ENCODE measurements around the gene ARHGAP33.
"Not testable (repeated sequence)": the region's sequence is repeated elsewhere in the genome, so short reads cannot be mapped to it uniquely, and the experiment has no call there.

Gene ARHGAP33

GRCh38 chr19:35780717-35781116 lies 5.4 kb downstream of the ARHGAP33 start:
- no peak for DNase-seq

- DNase-seq, result no peak
Measured at GRCh38 chr19:35781650-35782049, 6.3 kb downstream of the ARHGAP33 start.

GRCh38 chr19:35782589-35782988 lies 7.2 kb downstream of the ARHGAP33 start:
- no peak for DNase-seq

GRCh38 chr19:35783469-35784434 lies 8.4 kb downstream of the ARHGAP33 start:
- DNase-seq, result no peak

- no peak for DNase-seq
Measured at GRCh38 chr19:35784503-35785338, 9.4 kb downstream of the ARHGAP33 start.

- no peak for DNase-seq
Measured at GRCh38 chr19:35785339-35785627, 9.9 kb downstream of the ARHGAP33 start.

- no peak for DNase-seq
Measured at GRCh38 chr19:35786299-35787160, 11.2 kb downstream of the ARHGAP33 start.

GRCh38 chr19:35787227-35787799 lies 11.9 kb downstream of the ARHGAP33 start:
- DNase-seq, result no peak

GRCh38 chr19:35788205-35788960 lies 13.0 kb downstream of the ARHGAP33 start:
- no peak for DNase-seq

GRCh38 chr19:35789195-35789977 lies 14.0 kb downstream of the ARHGAP33 start:
- no peak for DNase-seq

- no peak for DNase-seq
Measured at GRCh38 chr19:35789978-35790944, 14.9 kb downstream of the ARHGAP33 start.

- no peak for DNase-seq
Measured at GRCh38 chr19:35790981-35791813, 15.8 kb downstream of the ARHGAP33 start.

GRCh38 chr19:35791814-35792279 lies 16.5 kb downstream of the ARHGAP33 start:
- DNase-seq, result no peak

- DNase-seq, result no peak
Measured at GRCh38 chr19:35792312-35792711, 16.9 kb downstream of the ARHGAP33 start.

- no peak for DNase-seq
Measured at GRCh38 chr19:35792888-35793287, 17.5 kb downstream of the ARHGAP33 start.

- no peak for DNase-seq
Measured at GRCh38 chr19:35793381-35794165, 18.2 kb downstream of the ARHGAP33 start.

- not testable (repeated sequence) for DNase-seq
Measured at GRCh38 chr19:35795564-35795963, 20.2 kb downstream of the ARHGAP33 start.

All from KG1 (cell line).